Pons (tissue), 1 donor: ENCODE results near the gene NAA38.

ENCODE experiments used
- DNase-seq: peaks from one replicate; pipeline ENCODE4 v3.0.0-alpha.2; 2016; ENCODE audit warnings: low spot score

NAA38 gene

DNA sequence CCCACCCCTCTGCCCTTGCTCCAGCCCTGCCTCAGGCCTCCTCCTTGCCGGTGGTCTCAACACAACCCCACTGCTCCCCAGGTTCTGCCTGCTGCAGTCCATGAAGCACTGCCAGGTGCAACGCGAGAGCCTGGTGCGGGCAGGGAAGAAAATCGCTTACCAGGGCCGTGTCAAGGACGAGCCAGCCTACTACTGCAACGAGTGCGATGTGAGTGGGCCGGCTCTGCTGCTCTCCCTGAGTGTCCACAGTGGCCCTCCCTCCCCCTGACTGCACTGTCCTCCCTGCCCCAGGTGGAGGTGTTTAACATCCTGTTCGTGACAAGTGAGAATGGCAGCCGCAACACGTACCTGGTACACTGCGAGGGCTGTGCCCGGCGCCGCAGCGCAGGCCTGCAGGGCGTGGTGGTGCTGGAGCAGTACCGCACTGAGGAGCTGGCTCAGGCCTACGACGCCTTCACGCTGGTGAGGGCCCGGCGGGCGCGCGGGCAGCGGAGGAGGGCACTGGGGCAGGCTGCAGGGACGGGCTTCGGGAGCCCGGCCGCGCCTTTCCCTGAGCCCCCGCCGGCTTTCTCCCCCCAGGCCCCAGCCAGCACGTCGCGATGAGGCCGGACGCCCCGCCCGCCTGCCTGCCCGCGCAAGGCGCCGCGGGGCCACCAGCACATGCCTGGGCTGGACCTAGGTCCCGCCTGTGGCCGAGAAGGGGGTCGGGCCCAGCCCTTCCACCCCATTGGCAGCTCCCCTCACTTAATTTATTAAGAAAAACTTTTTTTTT is 4.3 kb downstream of the NAA38 start:
- DNase-seq, result no peak

DNA sequence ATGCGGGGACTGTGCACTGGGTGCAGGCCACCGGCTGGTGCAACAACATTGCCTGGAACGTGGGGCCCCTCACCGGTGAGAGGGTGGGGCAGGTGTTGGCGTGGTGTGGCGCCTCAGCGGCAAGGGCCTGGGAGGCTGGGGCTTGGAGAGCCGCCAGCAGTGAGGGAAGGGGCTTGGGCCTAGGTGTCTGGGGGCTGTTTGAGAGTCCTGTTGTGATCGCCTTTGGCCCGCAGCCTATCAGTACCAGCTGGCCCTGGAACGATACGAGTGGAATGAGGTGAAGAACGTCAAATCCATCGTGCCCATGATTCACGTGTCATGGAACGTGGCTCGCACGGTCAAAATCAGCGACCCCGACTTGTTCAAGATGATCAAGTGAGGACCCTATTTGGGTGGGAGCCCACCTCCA is 5.1 kb downstream of the NAA38 start:
- no peak for DNase-seq

- DNase-seq, result peak; percentile 78
Observed at GRCh38 chr17:7851438-7852261, 5.7 kb downstream of the NAA38 start.

GRCh38 chr17:7850701-7851437 is 6.5 kb downstream of the NAA38 start:
- DNase-seq, result no peak

- no peak for DNase-seq
Observed at GRCh38 chr17:7849751-7850504, 7.4 kb downstream of the NAA38 start.

DNA sequence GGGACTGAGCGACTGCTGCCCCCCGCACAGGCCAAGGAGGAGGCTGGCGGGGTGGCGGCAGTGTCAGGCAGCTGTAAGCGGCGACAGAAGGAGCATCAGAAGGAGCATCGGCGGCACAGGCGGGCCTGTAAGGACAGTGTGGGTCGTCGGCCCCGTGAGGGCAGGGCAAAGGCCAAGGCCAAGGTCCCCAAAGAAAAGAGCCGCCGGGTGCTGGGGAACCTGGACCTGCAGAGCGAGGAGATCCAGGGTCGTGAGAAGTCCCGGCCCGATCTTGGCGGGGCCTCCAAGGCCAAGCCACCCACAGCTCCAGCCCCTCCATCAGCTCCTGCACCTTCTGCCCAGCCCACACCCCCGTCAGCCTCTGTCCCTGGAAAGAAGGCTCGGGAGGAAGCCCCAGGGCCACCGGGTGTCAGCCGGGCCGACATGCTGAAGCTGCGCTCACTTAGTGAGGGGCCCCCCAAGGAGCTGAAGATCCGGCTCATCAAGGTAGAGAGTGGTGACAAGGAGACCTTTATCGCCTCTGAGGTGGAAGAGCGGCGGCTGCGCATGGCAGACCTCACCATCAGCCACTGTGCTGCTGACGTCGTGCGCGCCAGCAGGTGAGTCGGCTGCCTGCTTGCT is 8.1 kb downstream of the NAA38 start:
- no peak for DNase-seq

DNA sequence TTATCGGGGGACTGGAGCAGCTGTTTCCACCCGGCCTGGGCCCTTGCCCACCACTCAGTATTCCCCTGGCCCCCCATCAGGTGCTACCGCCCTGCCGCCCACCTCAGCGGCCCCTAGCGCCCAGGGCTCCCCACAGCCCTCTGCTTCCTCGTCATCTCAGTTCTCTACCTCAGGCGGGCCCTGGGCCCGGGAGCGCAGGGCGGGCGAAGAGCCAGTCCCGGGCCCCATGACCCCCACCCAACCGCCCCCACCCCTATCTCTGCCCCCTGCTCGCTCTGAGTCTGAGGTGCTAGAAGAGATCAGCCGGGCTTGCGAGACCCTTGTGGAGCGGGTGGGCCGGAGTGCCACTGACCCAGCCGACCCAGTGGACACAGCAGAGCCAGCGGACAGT is 8.6 kb downstream of the NAA38 start:
- no peak for DNase-seq

DNA sequence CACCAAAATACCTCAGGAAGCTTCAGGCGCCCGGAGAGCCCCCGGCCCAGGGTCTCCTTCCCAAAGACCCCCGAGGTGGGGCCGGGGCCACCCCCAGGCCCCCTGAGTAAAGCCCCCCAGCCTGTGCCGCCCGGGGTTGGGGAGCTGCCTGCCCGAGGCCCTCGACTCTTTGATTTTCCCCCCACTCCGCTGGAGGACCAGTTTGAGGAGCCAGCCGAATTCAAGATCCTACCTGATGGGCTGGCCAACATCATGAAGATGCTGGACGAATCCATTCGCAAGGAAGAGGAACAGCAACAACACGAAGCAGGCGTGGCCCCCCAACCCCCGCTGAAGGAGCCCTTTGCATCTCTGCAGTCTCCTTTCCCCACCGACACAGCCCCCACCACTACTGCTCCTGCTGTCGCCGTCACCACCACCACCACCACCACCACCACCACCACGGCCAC is 9.2 kb downstream of the NAA38 start:
- DNase-seq, result no peak

DNA sequence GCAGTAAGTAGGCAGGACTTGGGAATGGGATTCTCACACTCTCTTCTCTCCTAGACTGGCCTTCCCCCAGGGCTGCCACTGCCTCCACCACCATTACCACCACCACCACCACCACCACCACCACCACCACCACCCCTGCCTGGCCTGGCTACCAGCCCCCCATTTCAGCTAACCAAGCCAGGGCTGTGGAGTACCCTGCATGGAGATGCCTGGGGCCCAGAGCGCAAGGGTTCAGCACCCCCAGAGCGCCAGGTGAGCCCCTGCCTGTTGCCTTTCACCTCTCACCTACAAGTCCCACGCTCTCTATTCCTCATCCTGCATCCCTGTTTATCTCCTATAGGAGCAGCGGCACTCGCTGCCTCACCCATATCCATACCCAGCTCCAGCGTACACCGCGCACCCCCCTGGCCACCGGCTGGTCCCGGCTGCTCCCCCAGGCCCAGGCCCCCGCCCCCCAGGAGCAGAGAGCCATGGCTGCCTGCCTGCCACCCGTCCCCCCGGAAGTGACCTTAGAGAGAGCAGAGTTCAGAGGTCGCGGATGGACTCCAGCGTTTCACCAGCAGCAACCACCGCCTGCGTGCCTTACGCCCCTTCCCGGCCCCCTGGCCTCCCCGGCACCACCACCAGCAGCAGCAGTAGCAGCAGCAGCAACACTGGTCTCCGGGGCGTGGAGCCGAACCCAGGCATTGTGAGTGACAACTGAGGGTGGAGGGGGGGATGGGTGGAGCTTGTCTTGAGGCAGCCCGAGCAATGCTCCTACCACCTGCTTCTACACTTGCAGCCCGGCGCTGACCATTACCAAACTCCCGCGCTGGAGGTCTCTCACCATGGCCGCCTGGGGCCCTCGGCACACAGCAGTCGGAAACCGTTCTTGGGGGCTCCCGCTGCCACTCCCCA is 10.3 kb downstream of the NAA38 start:
- no peak for DNase-seq

DNA sequence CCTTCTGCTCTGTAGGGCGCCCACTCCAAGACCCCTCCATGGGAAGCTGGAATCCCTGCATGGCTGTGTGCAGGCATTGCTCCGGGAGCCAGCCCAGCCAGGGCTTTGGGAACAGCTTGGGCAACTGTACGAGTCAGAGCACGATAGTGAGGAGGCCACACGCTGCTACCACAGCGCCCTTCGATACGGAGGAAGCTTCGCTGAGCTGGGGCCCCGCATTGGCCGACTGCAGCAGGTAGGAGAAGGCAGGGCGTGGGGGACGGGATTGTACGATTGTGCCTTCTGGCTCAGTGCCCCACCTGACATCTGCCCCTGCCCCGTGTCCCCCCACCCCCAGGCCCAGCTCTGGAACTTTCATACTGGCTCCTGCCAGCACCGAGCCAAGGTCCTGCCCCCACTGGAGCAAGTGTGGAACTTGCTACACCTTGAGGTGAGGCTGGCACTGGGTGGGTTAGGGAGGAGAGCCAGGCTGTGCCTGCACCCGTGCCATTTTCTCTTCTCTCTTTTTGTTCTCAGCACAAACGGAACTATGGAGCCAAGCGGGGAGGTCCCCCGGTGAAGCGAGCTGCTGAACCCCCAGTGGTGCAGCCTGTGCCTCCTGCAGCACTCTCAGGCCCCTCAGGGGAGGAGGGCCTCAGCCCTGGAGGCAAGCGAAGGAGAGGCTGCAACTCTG is 11.2 kb downstream of the NAA38 start:
- no peak for DNase-seq

DNA sequence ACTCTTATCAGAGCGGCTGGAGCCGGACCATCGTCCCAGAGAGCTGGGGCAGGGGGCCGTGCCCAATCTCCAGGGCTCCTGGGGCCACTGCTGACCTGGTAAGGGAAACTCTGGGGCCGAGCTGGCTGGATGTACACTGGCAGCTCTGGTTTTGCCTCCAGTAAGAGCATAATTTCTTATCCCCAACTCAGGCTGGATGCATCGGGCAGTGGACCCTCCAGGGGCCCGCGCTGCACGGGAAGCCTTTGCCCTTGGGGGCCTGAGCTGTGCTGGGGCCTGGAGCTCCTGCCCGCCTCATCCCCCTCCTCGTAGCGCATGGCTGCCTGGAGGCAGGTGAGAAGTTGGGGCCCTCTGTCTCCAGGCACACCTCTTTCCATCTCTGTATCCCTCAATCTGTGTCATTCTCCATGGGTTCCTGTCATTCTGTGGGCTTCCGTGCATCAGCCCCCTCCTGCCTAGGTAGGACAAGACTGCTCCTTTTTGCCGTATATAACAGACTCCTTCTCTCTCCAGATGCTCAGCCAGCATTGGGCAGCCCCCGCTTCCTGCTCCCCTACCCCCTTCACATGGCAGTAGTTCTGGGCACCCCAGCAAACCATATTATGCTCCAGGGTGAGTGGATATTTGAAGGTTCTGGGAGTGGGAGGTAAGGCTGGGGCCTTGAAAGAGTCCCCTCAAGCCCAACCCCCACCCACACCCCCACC is 11.8 kb downstream of the NAA38 start:
- no peak for DNase-seq

DNA sequence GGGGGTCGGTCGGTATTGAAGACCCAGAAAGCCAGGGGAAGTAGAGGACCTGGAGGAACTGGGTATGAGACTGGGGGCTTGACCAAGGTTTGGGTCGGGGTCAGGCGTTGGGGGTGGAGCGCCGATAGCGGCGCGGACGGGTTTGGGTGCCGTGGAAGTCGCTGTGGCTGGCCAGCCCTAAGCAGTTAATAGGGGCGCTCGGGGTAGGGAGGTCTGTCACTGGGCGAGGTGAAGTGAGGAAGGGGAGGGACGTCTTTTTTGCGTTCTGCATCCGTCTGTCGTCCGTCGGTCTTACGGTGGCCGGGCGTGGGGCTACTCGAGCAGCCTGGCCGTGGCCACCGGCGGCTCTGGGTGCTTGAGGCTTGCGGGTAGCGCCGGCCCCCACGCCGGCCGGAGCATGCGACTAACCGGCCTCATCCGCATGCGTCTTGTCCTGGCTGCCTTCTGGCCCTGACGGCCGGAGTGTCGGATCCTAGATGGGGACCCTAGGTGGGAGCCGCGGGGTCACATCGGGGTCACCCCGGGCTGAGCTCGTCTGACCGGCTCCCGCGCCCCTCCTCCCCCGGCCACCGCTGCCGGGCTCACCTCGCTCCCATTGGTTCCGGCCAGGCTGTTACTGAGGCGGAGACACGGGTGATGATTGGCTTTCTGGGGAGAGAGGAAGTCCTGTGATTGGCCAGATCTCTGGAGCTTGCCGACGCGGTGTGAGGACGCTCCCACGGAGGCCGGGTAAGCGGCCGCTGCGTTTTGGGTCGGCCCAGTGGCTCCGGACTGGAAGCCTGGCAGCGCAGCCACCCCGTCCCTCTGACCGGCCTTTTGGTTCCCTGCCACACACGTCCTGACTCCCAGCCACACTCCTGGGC is 12.8 kb downstream of the NAA38 start:
- peak; percentile 98 for DNase-seq

- DNase-seq, result peak; percentile 78
Observed at GRCh38 chr17:7843536-7844291, 13.6 kb downstream of the NAA38 start.

DNA sequence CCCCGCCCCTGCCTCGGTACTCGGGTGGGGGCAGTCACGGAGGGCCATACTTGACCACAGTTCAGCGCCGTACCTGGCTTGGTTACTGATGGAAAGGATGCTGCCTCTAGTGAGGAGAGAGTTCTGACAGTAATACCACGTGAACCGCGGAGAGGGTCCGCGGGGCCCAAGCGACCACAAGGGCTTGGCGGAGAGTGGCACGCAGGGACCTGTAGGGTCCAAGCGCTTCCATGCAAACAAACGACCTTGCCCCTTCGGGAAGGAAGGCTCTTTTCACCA is 14.2 kb downstream of the NAA38 start:
- DNase-seq, result no peak

DNA sequence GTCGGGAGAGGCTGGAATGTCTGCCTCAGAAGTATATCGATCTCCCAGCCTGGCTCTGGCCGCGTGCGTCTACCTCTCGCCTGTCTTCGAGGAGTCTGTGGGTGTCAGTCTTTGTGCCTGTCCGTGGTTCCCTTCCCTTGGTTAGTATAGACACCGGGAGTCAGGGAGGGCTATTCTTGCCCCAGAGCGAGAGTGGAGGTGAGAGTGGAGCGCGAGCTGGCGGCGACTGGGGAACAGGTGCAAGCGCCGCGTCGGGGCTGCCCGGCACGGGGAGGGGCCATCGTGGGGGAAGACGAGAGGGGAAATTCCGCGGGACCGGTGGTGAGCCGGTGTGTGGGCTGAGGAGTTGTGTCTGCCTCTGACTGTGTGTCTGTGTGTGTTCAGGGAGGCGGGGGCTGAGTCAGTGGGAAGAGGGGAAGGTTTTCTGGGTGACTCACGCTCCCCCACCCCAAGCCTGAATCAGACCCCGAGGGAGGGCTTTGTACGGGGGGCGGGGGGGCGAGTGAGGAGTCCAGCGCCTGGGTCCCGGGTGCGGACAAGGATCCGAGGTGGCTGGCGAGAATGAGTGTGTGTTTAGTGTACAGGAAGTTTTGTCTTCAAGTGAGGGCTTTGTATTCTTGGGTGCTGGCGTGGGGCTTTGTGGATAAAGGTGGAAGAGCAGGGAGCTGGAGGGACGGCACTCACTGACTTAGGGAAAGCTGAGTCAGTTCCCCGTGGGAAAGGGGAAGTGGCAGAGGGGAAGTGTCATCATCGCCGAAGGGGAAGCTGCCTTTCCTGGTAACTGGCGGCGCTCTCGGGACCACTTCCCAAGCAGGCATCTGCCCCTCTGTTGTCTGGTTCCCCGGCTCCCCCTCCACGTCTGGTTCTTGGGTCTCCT is 14.7 kb downstream of the NAA38 start:
- peak; percentile 86 for DNase-seq

DNA sequence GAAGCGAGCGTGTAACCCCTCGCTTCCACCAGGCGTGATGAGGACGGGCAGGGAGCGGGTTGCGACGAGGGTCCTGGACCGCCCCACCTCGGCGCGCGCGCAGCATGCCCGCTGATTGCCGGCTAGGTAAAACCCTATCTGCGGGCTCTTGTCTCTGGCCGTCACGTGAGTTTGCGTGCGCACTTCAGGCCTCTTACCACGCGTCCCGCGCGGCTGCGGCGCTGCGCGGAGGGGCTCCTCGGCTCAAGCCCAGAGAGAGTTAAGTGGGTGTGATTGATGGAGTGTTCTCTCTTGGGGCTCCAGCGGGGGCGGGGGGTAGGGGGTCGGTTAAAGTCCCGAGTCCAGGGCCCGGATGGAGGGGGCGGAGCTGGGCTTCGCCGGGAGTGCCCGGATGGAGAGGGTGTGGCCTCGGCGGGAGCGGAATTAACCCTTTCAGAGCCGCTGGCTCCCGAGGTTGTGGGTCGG is 15.4 kb downstream of the NAA38 start:
- DNase-seq, result peak; percentile 86
